ENCODE results near the gene NGB. TPM values are rescaled to one million over a fixed set of nuclear protein-coding genes. Genes with fewer than 3 reads are reported as not detected.
A peak's percentile ranks its signal among the peaks of the same experiment; 100 is the strongest.

NGB gene
- polyA plus RNA-seq, 3 donors = not detected

DNA sequence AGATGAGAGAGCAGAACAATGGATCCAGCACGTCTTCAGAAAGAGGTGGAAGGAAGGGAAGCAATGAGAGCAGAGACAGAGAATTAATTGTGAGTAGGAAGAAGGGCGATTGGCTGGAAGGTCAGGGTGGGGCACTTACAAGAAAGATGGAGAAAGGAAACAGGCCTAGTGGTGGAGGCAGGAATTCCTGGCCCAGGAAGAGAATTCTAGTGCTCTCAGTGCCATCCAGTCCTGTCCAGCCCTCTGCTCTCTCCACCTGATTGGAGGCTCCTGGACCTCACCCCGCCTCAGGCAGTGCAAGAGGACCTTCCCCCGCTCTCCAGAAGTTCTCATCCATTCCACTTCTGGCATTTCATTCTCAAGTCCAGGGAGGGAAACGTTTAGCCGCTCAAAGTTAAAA, 43.0 kb downstream of the NGB start:
- Histone ChIP-seq H3K27ac (ENCODE audit: low read depth in 1 of 2, low read length in 2 of 2) (no peak overlapping the region), H3K9ac (ENCODE audit: insufficient read depth, low read length, poor library complexity, severe bottlenecking) (no peak overlapping the region), H3K79me2 (ENCODE audit: insufficient read depth, low read length) (no peaks in the 10 kb centered on the region), H3K4me1 (ENCODE audit: control insufficient read depth in 1 of 2, insufficient read depth in 2 of 2, low read length in 2 of 2) (no peaks in the 10 kb centered on the region), H3K9me3 (replicated peaks in 1 of 2; ENCODE audit: control insufficient read depth in 1 of 2, insufficient read depth in 1 of 2, low read length in 2 of 2) (no peaks in the 10 kb centered on the region), H3K4me3 (replicated peaks in 1 of 3; ENCODE audit: low read depth in 2 of 3, low read length in 3 of 3) (no peak overlapping the region), H3K36me3 (replicated peaks in 1 of 2; ENCODE audit: control insufficient read depth in 1 of 2, insufficient read depth in 2 of 2, low read length in 2 of 2) (no peaks in the 10 kb centered on the region), H3K4me2 (replicated peaks; ENCODE audit: extremely low read depth, low read length, poor library complexity, severe bottlenecking) (no peak overlapping the region), H4K20me1 (ENCODE audit: insufficient read depth, low read length) (no peaks in the 10 kb centered on the region), H3K27me3 (ENCODE audit: control insufficient read depth in 2 of 2, insufficient read depth in 2 of 2, low read length in 2 of 2) (no peaks in the 10 kb centered on the region), H2AFZ (ENCODE audit: insufficient read depth, low read depth, low read length, poor library complexity, severe bottlenecking) (no peak overlapping the region)
- H3K27ac Mint-ChIP-seq = peak overlapping the region in 1 of 7 donors; percentile 43
- H3K9me3 Mint-ChIP-seq = peaks cover 0 to 2% (median 0%) of the 10 kb centered on the region in 7 donors
- TF ChIP-seq, protein P1, sequence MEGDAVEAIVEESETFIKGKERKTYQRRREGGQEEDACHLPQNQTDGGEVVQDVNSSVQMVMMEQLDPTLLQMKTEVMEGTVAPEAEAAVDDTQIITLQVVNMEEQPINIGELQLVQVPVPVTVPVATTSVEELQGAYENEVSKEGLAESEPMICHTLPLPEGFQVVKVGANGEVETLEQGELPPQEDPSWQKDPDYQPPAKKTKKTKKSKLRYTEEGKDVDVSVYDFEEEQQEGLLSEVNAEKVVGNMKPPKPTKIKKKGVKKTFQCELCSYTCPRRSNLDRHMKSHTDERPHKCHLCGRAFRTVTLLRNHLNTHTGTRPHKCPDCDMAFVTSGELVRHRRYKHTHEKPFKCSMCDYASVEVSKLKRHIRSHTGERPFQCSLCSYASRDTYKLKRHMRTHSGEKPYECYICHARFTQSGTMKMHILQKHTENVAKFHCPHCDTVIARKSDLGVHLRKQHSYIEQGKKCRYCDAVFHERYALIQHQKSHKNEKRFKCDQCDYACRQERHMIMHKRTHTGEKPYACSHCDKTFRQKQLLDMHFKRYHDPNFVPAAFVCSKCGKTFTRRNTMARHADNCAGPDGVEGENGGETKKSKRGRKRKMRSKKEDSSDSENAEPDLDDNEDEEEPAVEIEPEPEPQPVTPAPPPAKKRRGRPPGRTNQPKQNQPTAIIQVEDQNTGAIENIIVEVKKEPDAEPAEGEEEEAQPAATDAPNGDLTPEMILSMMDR (IDR thresholded peaks at IDR 0.05) = no peak
- no peak for DNase-seq
- H3K4me3 Mint-ChIP-seq = no peak overlapping the region
- peaks cover 0 to 5% (median 3%) of the 10 kb centered on the region in 3 donors for H3K27me3 Mint-ChIP-seq (ENCODE audit: low read depth in 3 of 3)
- no peaks in the 10 kb centered on the region for H3K4me1 Mint-ChIP-seq
- no peaks in the 10 kb centered on the region for H3K36me3 Mint-ChIP-seq
- WGBS (ENCODE audit: insufficient coverage) = 66% methylated on average over 3 of the region's 6 CpGs
- intact Hi-C loops (cut with micrococcal nuclease) = no loop called here

DNA sequence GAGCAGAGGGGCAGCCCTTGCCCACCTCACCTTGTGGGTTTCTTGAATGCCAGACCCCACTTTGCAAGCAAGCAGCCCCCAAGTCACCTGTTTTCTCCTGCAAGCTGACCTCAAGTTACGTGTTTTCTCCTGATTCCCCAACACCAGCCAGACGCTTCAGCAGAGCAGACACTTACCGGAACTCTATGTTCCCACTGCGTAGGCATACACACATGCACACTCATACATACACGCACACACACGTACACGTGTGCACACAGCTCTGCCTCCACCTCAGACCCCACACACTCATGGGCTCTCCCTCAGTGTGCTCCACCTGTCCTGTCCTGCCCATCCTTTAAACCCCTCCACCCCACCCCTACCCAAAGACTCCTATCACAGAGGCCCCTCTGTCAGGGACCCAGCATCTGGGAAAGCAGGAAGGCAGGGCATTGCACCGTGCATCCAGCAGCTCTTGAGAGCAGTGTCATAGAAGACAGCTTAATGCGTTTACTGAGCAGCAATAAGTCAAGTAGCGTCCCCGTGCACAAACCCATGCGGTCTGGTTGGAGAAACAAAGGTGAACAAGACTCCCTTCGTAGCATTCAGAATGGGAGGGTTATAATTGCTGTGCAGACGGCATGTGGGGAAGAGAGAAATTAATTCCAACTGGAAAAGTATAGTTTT, 45.0 kb downstream of the NGB start:
- Histone ChIP-seq H3K79me2 (ENCODE audit: insufficient read depth, low read length) (no peaks in the 10 kb centered on the region), H3K27ac (ENCODE audit: low read depth in 1 of 2, low read length in 2 of 2) (no peak overlapping the region), H3K4me2 (replicated peaks; ENCODE audit: extremely low read depth, low read length, poor library complexity, severe bottlenecking) (no peak overlapping the region), H4K20me1 (ENCODE audit: insufficient read depth, low read length) (no peaks in the 10 kb centered on the region), H3K4me3 (replicated peaks in 1 of 3; ENCODE audit: low read depth in 2 of 3, low read length in 3 of 3) (no peak overlapping the region), H3K9me3 (replicated peaks in 1 of 2; ENCODE audit: control insufficient read depth in 1 of 2, insufficient read depth in 1 of 2, low read length in 2 of 2) (no peaks in the 10 kb centered on the region), H2AFZ (ENCODE audit: insufficient read depth, low read depth, low read length, poor library complexity, severe bottlenecking) (no peak overlapping the region), H3K4me1 (ENCODE audit: control insufficient read depth in 1 of 2, insufficient read depth in 2 of 2, low read length in 2 of 2) (no peaks in the 10 kb centered on the region), H3K36me3 (replicated peaks in 1 of 2; ENCODE audit: control insufficient read depth in 1 of 2, insufficient read depth in 2 of 2, low read length in 2 of 2) (no peaks in the 10 kb centered on the region), H3K27me3 (ENCODE audit: control insufficient read depth in 2 of 2, insufficient read depth in 2 of 2, low read length in 2 of 2) (no peaks in the 10 kb centered on the region), H3K9ac (ENCODE audit: insufficient read depth, low read length, poor library complexity, severe bottlenecking) (no peak overlapping the region)
- 88% methylated on average over 14 of the region's 14 CpGs for WGBS (ENCODE audit: insufficient coverage)
- Mint-ChIP-seq H3K4me1 (no peaks in the 10 kb centered on the region), H3K27me3 (ENCODE audit: low read depth in 3 of 3) (peaks cover 0 to 6% (median 2%) of the 10 kb centered on the region in 3 donors), H3K9me3 (peaks cover 0 to 2% (median 0%) of the 10 kb centered on the region in 7 donors), H3K27ac (no peak overlapping the region), H3K36me3 (no peaks in the 10 kb centered on the region), H3K4me3 (no peak overlapping the region)
- intact Hi-C loops (cut with micrococcal nuclease) = no loop called here
- DNase-seq = no peak
- TF ChIP-seq, protein P1 (IDR thresholded peaks at IDR 0.05) = no peak
